ENCODE data around the gene RERE.

The RERE gene

DNA sequence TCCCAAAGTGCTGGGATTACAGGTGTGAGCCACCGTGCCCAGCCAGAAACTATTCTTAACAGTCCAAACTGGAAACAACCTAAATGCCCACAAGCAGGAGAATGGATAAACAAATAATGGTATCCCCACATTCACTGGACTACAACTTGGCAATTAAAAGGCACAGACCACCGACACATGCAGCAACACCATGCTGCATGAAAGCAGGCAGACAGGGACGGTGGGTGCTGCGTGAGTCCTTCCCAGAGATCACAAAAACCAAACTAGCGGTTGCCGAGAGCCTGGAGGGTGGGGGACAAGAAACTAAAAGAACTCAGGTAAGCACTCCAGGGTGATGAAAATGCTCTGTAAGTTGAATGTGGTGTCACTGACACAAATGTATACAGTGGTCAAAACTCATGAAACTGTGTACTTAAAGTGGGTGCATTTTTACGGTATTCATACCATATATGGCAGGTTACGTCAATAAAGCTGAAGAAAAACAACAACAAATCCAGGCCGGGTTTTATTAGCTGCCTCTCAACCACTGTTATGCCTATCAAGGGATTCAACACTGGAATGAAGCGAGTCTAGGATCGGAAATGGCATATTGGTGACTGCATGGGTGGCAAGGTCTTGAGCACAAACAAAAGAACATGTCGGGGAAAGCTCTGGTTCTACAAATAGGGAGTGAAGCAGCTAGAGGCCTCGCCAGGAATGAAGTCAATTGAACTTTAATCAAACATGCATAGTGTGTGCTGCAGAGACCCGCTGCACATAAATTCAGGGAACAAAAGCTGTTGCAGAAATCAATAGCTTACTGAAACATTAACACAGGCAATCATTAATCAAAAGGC, 447.2 kb downstream of the RERE start:
- TF ChIP-seq CTCF (IDR thresholded peaks at IDR 0.05; ENCODE audit: low read depth, low read length): no peak
- DNase-seq (ENCODE audit: extremely low read depth, low read depth): no peak

DNA sequence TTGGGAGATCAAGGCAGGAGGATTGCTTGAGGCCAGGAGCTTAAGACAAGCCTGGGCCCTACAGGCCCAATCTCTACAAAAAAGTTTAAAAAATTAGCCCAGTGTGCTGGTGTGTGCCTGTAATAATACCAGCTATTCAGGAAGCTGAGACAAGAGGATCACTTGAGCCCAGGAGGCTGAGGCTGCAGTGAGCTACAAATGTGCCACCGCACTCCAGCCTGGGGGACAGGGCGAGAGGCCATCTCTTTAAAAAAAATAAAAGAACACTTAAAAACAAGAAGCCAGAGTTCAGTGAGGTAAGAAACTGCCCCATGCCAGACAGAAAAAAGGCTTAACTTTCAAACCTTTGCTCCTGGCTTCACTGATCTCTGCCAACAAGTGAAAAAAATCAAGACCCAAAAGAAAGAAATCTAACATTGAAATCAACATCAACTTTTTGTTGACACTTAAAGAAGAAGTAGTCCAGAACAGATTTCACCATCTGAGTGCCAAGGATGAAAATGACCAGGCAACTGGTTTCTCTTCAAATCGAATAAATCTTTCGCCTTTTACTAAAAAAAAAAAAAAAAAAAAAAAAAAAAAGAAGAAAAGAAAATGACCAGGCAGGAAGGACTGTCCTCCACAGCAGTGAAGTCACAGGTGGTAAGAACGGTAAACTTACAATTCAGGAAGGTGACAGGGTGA, 448.3 kb downstream of the RERE start:
- DNase-seq (ENCODE audit: extremely low read depth, low read depth): no peak
- TF ChIP-seq CTCF (IDR thresholded peaks at IDR 0.05; ENCODE audit: low read depth, low read length): no peak

DNA sequence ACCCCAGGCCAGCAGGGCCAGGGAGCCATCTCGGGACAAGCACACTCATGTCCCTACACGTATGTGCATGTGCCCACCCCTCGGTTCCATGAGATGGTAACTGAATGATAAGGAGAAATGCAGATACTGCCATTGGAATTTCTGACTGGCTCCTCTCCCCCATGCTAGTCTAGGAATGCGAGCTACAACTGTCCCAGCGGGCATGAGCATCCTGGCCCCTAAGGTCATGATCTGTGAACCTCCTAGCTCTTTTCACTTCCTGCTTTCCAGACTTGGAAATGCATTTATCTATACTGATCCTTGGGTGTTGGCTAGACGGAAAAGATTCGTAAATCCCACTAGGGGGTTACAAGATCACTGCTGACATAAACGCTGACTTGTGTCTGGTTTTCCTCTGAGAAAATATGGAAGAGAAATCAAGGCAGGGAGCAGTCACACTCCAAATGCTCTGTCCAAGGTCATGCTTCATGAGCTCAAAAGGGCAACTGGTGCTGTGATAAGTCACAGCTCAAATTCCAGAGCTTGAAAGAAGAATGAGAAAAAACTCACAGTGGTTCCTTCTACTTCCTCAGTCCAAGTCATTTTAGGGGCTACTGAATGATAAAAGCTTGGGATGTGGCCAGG, 449.8 kb downstream of the RERE start:
- TF ChIP-seq CTCF (IDR thresholded peaks at IDR 0.05; ENCODE audit: low read depth, low read length): no peak
- DNase-seq (ENCODE audit: extremely low read depth, low read depth): no peak

DNA sequence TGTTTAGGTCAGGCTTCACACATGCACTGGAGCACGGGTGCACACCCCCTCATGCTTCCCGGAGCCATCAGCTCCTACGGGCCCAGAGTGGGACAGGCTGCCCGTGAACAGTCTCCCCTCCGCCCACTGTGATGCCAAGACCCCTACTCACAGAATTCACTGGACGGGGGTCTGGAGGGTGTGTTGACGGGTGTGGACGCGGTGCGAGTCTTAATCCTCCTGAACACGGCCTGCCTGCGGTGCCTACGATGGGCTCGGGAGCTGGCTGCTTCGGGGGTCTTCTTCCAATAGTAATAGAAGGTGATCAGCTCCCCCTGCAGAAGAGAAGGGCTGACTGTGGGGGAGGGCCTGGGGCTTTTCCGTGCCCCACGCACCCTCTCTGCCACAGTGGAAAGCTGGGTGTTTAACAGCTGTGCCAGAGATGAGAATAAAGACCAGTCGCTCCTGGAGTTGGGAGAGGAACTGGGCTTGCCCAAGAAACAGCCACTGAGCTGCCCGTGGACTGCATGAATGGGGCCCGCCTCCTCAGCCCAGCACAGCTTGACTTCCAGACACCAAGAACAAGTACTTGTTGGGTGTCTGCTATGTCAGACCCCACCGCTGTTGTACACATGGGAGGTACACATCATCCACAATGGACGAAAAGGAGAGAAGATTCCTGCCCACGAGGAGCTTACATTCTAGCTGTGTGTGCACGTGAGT, 451.6 kb downstream of the RERE start:
- TF ChIP-seq CTCF (IDR thresholded peaks at IDR 0.05; ENCODE audit: low read depth, low read length): no peak
- DNase-seq (ENCODE audit: extremely low read depth, low read depth): no peak

DNA sequence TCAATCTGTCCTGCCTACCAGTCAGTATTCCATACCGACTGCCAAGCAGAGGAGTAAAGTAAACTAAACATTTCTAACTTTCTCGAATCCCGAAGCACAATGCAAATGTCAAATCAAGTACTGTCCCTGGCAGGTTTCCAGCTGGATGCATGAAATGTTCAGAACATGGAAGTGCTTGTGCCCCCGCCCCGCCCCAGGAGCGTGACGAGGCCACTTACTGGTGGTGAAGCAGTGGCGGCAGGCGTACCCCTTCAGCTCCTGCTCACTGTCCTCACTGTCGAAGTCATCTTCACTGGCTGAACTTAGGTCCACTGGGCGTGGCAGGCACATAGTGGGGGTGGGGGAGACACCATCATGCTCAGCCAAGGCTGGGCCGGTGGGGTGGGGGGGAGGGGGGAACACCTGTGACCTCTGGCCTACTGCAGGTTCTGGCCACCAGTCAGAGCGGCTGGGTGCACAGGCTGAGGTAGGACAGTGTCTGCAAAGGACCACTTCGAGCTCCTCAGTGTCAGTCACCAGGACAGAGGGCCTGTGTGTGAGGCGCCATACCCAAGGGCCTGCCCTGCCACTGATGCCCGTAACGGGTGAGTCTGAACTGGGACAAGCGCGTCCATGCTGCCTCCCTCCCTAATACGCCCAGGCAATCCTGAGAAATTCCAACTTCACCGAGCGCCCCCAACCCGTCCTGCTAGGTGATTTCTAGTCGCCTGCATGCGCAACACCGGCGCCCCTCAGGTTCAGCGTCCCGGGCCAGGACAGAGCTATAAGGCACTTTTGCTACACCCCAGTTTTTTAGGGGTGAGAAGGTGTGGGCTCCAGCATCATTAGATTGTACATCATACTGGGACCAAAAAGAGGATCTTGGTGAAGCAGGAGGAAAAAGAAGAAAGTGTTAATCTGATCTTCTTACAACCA, 452.7 kb downstream of the RERE start:
- no peak for TF ChIP-seq CTCF (IDR thresholded peaks at IDR 0.05; ENCODE audit: low read depth, low read length)
- no peak for DNase-seq (ENCODE audit: extremely low read depth, low read depth)

DNA sequence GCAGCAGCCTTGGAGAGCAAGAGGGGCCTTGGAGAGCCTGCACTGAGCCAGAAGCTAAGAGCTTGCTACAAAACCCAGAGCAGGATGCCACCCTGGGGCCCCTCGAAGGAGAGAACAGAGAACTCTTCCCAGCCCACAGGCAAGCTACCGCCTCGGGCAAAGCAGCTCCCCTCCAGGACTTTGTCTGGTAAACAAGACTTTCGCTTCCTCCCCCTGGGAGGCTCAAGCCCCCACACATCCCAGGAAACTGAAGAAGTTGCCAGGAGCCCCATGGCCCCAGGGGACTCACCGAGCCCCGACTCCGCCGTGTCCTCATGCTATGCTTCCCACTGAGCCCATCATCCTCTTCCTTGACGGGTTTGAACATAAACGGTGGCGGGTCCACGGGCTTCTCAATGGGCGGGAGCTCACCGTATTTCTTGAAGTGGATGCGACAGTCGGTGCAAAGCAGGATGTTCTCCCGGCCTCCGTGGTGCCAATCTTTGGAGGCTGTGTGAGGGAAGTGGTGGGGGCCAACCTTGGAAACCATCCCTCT, 453.6 kb downstream of the RERE start:
- DNase-seq (ENCODE audit: extremely low read depth, low read depth): no peak
- TF ChIP-seq CTCF (IDR thresholded peaks at IDR 0.05; ENCODE audit: low read depth, low read length): no peak
